ENCODE data around the gene CDHR2. TPM values are rescaled to one million over a fixed set of nuclear protein-coding genes. Genes with fewer than 3 reads are reported as not detected.
A peak's percentile ranks its signal among the peaks of the same experiment; 100 is the strongest.

The CDHR2 gene
- total RNA-seq, 2 donors from 2014 or later = 0.29 TPM

DNA sequence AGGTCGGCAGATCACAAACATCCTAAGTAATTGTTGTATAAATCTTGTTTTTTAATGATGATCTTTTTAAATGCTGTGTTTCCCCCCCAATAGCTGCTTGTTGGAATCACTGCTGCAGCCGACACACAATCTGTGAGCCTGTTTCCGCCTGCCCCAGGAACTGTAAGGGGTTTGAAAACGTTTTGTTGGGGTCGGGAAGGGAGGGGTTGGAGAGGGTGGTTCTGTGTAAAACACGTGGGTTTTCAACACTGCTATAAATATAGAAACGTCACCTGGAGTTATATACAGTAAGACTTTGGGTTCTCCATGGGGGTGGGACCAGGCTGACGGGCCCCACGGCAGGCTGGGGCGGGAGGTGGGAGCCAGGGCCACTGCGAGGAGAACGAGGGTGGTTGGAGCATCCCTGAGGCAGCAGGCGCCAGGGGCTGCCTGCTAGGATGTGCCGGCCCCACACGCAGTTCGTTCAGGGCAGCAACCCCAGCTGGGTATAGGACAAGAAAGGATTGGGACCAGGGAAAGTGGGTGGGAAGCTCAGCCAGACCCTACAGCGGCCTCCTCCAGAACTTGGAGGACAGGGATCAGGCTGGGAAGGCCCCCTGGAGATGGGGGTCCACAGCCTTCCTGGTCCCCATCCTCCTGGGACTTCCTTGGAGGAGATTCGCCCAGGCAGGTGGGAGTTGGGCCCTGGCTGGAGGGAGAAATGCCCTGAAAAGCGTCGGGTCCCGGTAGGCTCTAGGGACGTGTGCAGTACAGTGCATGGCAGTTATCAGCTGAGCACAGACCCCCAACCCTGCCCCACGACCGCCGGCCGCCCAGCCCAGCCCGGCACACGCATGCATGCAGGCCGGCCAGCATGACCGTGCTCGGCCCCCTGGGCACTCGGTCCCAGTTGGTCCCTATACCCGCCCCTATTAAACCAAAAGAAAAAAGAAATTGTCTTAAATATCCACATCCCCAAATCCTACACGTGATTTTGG lies 21.6 kb upstream of the CDHR2 start:
- intact Hi-C loops (cut with DNase I) = loop anchor here in 1 of 2 donors (10.0 kb wide), 1 partner anchor 113 kb away; the partner anchor contains the start of gene CLTB
- ATAC-seq (no peak), DNase-seq (no peak)

DNA sequence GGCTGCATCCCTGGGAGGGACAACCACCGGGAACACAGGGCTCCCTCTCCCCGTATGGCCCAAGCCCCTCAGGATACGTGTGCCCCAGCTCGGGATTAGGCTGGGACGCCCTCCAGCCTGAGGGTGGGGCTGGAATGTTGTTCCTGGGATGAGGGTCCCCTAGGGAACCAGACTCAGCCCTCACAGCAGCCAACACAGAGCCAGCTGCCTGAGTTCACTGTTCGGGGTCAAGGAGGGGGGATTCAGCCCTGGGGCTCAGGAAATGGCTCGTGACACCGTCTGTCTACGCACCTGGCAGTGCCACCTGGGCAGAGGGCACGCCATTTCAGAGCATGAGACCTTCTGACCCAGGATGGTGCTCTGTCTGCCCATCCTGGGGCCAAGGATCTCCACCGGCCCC lies 20.8 kb upstream of the CDHR2 start:
- ATAC-seq = no peak
- intact Hi-C loops (cut with DNase I) = loop anchor here in 1 of 2 donors (10.0 kb wide), 1 partner anchor 114 kb away; the partner anchor contains the start of gene CLTB
- no peak for DNase-seq

DNA sequence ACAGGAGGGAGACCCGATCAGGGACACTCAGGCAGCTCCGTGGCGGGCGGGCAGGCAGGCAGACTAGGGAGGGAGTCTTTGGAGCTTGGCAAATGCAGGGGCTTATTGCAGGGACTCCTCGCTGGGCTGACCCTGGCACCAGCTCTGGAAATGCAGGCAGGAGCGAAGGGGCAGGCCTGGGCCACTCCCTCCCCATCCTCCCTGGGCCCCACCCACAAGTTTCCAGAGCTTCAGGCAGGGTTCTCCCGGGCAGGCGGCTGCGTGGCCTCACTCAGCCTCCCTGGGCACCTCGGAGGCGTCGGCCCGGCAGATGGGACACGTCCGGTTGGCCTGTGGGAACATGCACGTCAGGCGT lies 20.4 kb upstream of the CDHR2 start:
- no peak for DNase-seq

DNA sequence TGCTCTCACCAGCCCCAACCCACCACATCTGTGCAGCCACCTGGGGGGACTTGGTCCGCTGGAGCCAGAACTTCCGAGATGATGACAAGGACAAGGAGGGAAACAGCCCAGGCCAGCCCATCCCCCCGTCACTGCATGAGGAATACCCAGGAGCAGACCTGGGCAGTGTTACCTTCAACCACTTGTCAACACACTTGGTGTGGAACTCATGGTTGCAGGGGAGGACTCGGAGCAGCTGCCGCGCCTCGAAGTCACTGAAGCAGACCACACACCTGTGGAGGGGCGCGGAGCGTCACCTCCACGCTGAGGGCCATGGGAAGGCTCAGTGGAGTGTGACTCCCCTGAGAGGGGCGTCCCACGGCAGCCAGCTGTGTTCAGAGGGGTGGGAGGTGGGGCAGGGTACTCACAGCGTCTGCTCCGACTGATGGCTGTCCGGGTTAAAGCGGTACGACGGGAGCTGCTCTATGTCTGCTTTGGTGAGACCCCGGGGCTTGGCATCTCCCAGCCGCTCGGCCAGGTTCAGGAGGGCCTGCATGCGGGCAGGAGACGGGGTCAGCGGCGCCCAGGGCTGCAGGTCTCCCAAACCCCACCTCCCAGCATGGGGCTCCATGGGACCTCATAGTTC lies 19.9 kb upstream of the CDHR2 start:
- DNase-seq = no peak
- ATAC-seq = no peak
- intact Hi-C loops (cut with DNase I) = loop anchor here in 1 of 2 donors (10.0 kb wide), 1 partner anchor 114 kb away; the partner anchor contains the start of gene CLTB

More for the DNA sequence above, 20.4 kb upstream of the CDHR2 start:
- ATAC-seq = no peak
- intact Hi-C loops (cut with DNase I) = loop anchor here in 1 of 2 donors (10.0 kb wide), 1 partner anchor 114 kb away; the partner anchor contains the start of gene CLTB

DNA sequence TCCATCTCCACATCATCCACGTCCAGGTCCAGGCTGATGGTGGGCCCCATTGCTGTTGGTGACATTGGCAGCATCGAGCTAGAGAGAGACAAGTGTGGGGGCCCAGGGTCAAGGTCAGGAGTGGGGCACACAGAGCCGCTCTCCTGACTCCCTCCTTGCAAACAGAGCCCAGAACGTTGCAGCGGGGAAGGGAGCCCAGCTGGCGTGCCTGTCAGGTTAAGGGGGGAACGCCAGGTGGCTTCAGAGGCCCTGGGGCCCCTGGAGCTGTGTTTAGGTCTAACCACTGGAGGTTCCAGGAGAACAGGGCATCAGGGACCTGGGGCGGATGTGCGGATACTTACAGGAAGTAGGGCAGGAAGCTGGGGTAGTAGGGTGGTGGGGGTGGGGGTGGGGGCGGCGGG lies 19.4 kb upstream of the CDHR2 start:
- ATAC-seq = no peak
- intact Hi-C loops (cut with DNase I) = loop anchor here in 1 of 2 donors (10.0 kb wide), 1 partner anchor 115 kb away; the partner anchor contains the start of gene CLTB
- DNase-seq = no peak

DNA sequence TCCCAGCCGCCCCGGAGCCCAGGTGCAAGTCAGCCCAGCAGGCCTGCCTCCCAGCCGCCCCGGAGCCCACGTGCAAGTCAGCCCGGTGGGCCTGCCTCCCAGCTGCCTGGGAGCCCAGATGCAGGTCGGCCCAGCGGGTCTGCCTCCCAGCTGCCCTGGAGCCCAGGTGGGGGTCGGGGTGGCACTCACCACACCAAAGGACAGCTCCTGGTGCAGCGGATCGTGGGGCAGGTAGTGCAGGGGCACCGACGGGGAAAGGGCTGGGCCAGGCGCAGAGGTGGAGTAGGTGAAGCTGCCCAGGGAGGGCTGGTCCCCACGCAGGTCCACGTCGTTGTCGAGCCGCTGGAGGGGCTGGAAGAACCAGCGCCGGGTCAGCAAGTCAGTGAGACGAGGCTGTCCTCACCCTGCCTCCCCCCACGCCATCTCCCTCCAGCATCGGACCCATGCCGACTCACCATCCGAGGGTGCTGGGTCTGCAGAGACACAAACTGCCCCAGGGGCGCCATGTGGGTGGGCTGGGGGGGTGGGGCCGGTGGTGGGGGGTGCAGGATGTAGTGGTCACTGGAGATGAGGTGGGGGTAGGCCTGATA lies 18.7 kb upstream of the CDHR2 start:
- DNase-seq (no peak), ATAC-seq (no peak)
- intact Hi-C loops (cut with DNase I) = no loop called here

DNA sequence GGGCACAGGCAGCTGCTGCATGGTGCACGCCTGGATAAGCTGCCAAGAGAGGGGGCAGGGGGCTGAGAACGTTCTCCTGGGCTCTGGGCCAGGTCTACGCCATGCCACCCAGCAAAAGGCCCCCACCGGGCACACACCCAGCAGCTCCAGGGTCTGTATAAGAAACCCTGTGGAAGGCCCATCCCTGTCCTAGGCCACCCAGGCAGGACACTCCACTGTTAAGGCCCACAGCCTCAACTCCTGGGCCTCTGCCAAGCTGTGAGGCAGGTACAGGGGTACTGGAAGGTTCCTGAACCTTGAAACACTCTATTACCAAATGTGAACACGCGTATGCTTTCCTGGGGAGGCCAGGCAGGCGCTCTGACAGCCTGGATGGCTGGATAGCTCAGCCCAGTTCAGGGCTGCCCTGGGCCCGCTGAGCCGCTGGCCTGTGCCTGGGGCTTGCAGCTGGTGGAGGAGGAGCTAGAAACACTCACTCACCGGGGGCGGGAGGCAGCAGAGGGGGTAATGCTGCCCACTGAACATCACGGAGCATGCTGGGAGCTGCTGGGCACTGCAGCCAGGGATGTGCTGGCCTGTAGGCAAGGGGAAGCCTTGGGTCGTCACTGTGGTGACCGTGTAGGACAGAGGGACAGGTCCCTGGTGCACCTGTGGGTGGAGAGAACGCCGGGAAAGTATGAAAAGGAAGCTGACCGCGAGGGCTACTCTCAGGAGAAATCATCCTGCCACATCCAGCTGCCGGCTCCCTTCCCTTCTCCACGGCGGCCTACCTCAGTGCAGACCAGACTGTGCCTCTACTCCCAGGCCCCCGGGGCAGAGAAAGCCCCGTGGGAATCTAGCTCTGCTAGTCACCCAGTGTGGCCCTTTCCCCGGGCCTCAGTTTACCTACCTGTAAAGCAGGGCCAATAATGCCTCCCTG lies 17.9 kb upstream of the CDHR2 start:
- DNase-seq (no peak), ATAC-seq (peak; percentile 19 to 31)
- intact Hi-C loops (cut with DNase I) = no loop called here

DNA sequence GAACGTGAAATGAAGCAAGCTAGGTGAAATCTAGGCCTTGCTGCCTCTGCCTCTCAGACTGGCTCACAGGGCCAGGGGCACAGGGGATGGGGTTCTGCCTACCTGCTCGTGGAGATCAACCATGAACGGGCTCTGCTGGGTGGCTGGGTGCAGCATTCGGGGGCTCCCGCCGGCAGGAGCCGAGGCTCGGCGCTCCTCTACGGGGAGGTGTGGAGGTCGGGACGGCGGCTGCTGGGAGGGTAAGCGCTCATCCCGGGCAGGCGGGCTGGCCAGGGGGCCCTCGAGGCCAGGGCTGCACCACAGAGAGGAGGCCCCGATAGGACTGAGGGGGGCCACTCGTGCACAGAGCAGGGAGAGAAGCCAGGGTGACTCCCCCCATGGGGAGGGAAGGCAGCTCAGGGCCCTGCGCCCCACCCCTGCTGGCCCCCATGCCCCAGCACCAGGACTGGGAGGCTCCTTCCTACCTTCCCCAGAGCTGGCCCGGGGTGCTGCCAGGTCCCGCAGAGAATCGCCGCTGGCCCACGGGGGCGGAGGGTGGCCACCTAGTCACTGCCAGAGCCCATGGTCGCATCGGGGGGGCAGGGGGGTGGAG lies 17.1 kb upstream of the CDHR2 start:
- DNase-seq = no peak
- ATAC-seq = no peak
- intact Hi-C loops (cut with DNase I) = no loop called here

DNA sequence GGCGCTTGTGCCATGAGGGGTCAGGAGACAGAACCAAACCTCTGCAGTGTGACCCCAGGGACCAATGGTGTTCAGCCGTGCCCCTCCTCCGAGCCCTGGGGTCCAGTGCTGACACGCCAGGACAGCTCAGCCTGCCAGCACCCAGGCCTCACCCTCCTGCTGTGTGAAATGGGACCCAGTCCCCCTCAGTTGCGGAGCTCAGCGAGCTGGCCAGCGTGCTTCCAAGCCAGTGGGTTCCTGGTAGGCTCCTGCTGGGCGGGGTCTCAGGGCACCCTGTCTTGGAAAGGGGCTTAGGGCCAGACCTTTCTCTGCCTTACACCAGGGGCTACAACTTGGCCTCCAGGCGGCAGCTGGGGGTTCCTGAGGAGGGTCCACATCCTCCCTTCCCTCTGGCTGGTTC lies 16.3 kb upstream of the CDHR2 start:
- DNase-seq (no peak), ATAC-seq (no peak)
- intact Hi-C loops (cut with DNase I) = no loop called here

DNA sequence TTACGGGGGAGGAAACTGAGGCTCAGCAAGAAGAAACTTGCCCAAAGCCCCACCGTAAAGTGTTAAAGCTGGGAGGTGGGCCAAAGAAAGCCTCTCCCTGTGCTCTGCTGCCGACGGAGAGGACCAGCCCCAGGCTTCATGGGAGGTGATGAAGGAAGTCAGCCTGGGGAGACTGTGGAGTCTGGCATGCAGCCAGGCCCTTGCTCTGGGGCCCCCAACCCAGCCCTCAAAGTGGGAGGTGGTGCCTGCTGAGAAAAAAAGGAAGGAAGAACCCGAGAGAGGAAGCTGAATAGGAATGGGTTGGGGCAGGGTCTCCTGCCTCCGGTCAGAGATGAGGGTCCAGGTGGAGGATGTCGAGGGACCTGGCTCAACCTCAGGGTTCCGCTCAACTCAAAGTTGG lies 15.8 kb upstream of the CDHR2 start:
- DNase-seq (no peak), ATAC-seq (no peak)
- intact Hi-C loops (cut with DNase I) = no loop called here

DNA sequence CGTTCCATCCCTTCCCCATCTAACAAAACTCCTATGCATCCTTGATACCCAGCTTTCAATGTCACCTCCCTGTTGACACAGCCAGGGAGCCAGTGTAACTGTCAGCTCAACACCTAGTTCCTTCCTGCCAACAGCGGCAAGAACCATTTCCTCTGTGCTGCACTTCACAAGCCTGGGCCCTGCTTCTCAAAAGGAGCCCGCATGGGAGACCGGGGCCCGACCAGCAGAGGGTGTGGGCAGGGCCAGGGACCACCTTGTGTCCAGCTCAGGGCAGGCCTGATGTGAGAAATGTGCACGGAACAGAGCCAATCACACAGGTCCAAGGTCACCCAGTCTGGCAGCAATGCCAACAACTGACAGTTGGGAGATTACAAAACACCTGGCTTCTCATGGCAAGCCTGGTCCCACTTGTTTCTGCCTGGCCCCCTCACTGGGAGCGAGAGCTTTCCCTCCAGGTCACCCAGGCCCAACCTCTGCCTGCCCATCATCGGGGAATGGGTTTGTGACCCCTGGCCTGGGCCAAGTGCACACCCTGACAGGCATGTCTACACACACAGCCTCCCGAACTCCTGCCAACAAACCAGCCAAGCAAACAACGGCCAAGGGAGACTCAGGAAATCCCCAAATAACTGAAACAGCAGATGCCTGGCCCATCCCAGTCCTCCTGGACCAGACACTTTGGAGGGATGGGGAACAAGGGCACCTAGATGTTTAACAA lies 15.1 kb upstream of the CDHR2 start:
- DNase-seq = no peak
- intact Hi-C loops (cut with DNase I) = no loop called here
- no peak for ATAC-seq

DNA sequence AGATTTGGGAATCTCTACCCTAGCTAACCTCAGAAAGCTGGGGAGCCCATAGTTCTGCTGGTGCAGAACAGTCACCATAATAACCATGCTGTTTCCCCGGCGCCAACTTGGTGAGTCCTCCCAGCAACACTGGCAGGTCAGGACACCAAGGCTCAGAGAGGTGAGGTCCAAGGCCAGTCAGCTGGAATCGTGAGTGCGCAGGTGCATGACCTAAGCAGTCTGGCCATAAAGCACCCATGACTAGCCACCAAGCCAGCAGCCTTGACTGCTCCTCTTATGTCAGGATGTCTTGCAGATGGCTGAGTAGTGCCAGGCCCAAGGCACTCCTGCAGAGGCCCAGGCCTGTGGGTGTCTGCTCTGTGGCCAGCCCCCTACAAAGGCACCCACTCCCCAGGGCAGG lies 14.5 kb upstream of the CDHR2 start:
- no peak for DNase-seq
- no peak for ATAC-seq
- intact Hi-C loops (cut with DNase I) = no loop called here

DNA sequence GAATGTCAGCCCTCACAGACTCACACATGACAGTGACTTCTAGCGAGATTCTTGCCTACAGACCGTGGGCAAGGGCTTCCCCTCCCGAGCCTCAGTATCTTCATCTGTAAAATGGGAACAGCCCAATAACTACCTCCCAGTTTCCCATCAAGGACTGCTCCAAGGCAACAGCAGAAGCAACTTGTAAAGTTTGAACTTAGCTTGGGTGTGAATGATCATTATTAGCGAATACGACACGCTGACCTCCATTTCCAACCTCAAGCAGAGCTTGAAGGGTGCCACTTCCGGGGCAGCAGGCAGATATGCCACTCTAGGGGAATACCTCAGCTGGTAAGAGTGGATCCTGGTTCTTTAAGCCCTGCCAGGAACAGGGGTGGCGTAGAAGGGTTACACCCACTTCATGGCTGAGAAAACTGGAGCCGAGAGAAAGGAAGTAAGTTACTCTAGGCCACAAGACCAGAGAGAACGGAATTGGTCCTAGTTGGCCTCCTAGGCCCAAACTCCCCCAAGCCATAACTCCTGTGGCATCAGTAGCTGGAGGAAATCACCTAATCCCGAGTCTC lies 14.0 kb upstream of the CDHR2 start:
- intact Hi-C loops (cut with DNase I) = no loop called here
- ATAC-seq (no peak), DNase-seq (no peak)

DNA sequence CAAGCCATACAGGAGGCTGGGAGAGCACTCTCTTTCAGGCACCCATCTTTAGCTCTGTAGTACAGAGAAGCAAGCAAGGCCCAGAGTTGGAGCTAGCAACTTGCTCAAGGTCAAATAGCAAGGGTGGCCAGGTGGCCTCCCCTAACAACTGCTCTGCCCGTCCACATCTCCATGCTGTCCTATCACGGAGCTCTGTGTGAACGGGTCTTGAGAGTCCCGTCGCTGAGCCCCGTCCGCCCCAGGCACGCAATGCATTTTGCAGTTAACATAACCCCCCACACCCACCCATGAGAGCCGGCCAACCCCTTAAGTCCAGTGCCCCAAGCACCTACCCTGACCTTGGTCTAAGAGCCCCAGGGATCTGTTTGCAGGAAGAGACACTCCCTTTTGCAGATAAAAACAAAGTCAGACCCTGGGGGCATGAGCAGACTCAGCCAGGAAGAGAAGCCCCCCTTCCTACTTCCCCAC lies 13.4 kb upstream of the CDHR2 start:
- DNase-seq (no peak), ATAC-seq (no peak)
- intact Hi-C loops (cut with DNase I) = no loop called here

DNA sequence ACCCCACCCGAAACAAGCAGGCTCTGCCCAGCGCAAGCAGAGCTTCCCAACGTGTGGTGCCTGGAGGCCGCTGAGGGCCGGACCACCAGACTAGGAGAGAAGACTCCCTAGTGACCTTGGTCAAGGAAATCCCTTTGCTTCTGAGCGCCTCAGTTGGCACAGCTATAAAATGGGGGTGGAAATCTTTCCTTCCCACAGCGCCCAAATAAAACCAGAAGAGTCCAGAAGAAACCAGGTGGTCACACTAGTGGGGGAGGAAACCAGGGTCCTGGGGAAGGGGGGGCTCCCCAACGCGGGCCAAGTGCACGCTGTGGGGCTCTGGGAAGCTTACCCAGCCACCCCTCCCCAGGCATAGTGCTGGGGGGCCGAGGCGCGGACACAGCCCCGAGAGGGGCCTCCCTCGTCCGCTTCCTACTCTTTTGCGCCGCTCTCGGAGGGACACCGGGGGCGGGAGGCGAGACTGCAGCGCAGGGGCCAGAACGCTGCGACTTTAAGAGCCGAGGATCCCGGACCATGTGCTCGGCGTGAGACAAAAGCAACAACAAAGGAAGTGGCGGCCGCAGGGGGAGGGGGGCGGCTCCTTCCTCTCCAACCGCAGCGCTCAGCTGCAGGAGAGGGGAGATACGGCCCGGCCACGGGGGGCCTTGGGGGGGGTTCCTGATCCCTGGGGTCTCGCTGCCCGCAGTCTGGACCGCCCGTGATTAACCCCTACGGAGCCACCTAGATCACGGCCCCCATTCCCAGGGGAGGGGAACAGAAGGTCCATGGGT lies 12.8 kb upstream of the CDHR2 start:
- peak; percentile 85 for DNase-seq
- ATAC-seq = peak; percentile 59 to 61
- intact Hi-C loops (cut with DNase I) = no loop called here

DNA sequence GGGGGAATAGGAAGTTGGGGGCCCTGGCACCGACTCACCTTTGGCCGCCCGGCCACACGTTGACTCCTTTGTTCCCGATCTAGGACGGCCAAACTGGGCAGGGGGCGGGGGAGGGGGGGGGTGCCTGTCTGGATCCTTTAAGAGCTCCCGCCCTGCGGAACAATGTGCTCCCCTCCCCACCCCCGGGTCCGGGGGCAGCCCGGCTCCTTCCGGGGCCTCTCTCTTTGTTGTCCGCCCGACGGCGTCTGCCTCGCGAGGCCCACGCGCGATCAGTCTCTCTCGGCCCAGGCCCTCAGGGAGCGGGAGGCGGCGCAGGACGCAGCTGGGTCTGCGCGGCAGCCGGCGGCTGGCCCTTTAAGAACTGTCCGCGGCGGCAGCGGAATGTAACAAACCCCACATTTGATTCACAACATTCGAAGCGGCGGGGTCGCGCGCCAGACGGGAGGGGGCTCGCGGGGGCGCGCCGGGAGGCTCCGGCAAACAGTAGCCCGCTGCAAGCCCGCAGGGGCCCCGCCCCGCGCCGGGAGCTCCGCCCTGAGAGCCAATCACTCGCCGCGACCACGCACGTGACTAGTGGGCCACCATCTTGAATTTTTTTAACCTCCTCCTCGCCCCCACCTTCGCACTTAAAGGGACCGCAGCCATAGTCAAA lies 12.1 kb upstream of the CDHR2 start, which contains the start of gene RNF44:
Gene RNF44 (minus strand): TSS at position 501 of the 652 bp plus-strand sequence. CDS start 4,930 bp downstream, outside the sequence.
- ATAC-seq (peak; percentile 90 to 91), DNase-seq (peak; percentile 98)
- intact Hi-C loops (cut with DNase I) = no loop called here
